Measurements from ENCODE around the gene OMD. TPM values are rescaled to one million over a fixed set of nuclear protein-coding genes. Genes with fewer than 3 reads are reported as not detected.

The OMD gene
- total RNA-seq, 1 donor from 2014 or later = not detected

- no peak for TF ChIP-seq CTCF (conservative IDR thresholded peaks at IDR 0.05)
- H3K9me3 Mint-ChIP-seq = peaks cover 6% of the 10 kb centered on the region
- H3K27ac Mint-ChIP-seq (ENCODE audit: unreplicated experiment) = no peak overlapping the region
- H3K36me3 Mint-ChIP-seq (ENCODE audit: low read depth) = peaks cover 5% of the 10 kb centered on the region
- no peak overlapping the region for H3K4me3 Mint-ChIP-seq
- no peaks in the 10 kb centered on the region for H3K4me1 Mint-ChIP-seq
- no peaks in the 10 kb centered on the region for H3K27me3 Mint-ChIP-seq (ENCODE audit: low read depth)
- DNase-seq (ENCODE audit: low read depth, low spot score) = no peak
Measured at GRCh38 chr9:92369075-92369474, 55.2 kb downstream of the OMD start.

Other genes starting within 250 kb of the OMD start
- 169 and 170 TPM in 2 replicates for gene IARS1, start 130.8 kb downstream of the OMD start, total RNA-seq
- gene NOL8, start 99.1 kb downstream of the OMD start, total RNA-seq = 38.6 and 40.1 TPM in 2 replicates
- gene CENPP, start 98.5 kb downstream of the OMD start, total RNA-seq = 15.7 and 17.9 TPM in 2 replicates
- gene OGN, start 19.9 kb downstream of the OMD start, total RNA-seq = not detected in 2 replicates
- gene ASPN, start 58.0 kb upstream of the OMD start, total RNA-seq = not detected in 2 replicates
- gene ECM2, start 111.5 kb upstream of the OMD start, total RNA-seq = not detected in 2 replicates
- gene IPPK, start 245.7 kb upstream of the OMD start, total RNA-seq = 13.1 and 15.0 TPM in 2 replicates

Data from neural crest cell (in vitro differentiated cells).